Stimulated activated CD4-positive, alpha-beta T cell treated with anti-CD3 and anti-CD28 coated beads, Interleukin-12 subunit alpha, Interleukin-12 subunit beta, amount 100 ng/mL, for 24 hours (primary cell): Measurements from ENCODE around the gene C8B.

Source experiments
- DNase-seq, 2 experiments: peaks; one replicate each; pipeline ENCODE4 v3.0.0-alpha.2; 2020; ENCODE audit warnings: low read depth in 2 of 2

The C8B gene

GRCh38 chr1:56972976-56973375, 7.2 kb upstream of the C8B start:
- no peak for DNase-seq

- no peak for DNase-seq
These were observed 4.5 kb upstream of the C8B start for GRCh38 chr1:56970280-56970679.

GRCh38 chr1:56968878-56969495, 3.2 kb upstream of the C8B start:
- DNase-seq, result no peak

- DNase-seq, result peak in 1 of 2 experiments; percentile 2
These were observed 2.4 kb upstream of the C8B start for GRCh38 chr1:56967900-56968832.

- DNase-seq, result no peak
These were observed 1.5 kb upstream of the C8B start for GRCh38 chr1:56967355-56967754.

- DNase-seq, result no peak
These were observed 834 bp upstream of the C8B start for GRCh38 chr1:56966698-56966999.

- no peak for DNase-seq
These were observed 624 bp downstream of the C8B start for GRCh38 chr1:56965191-56965590.

GRCh38 chr1:56964349-56965017, 1.3 kb downstream of the C8B start:
- DNase-seq, result no peak

- DNase-seq, result no peak
These were observed 2.1 kb downstream of the C8B start for GRCh38 chr1:56963667-56964066.

GRCh38 chr1:56961426-56961825, 4.4 kb downstream of the C8B start:
- no peak for DNase-seq

- DNase-seq, result no peak
These were observed 7.3 kb downstream of the C8B start for GRCh38 chr1:56958526-56958925.

GRCh38 chr1:56957931-56958330, 7.9 kb downstream of the C8B start:
- no peak for DNase-seq

GRCh38 chr1:56954664-56955063, 11.2 kb downstream of the C8B start:
- no peak for DNase-seq

- no peak for DNase-seq
These were observed 12.4 kb downstream of the C8B start for GRCh38 chr1:56953386-56953785.

- no peak for DNase-seq
These were observed 13.3 kb downstream of the C8B start for GRCh38 chr1:56952501-56952900.

- DNase-seq, result no peak
These were observed 17.3 kb downstream of the C8B start for GRCh38 chr1:56948403-56949023.

- DNase-seq, result no peak
These were observed 25.8 kb downstream of the C8B start for GRCh38 chr1:56940039-56940438.

GRCh38 chr1:56939209-56939608, 26.6 kb downstream of the C8B start:
- no peak for DNase-seq

- no peak for DNase-seq
These were observed 27.2 kb downstream of the C8B start for GRCh38 chr1:56938646-56939045.

GRCh38 chr1:56934430-56935060, 31.3 kb downstream of the C8B start:
- DNase-seq, result no peak

GRCh38 chr1:56933606-56934005, 32.2 kb downstream of the C8B start:
- DNase-seq, result no peak

GRCh38 chr1:56933161-56933560, 32.7 kb downstream of the C8B start:
- no peak for DNase-seq
